ENCODE results near the gene RBMS3. TPM values are rescaled to one million over a fixed set of nuclear protein-coding genes. Genes with fewer than 3 reads are reported as not detected.

Gene RBMS3
- total and polyA plus RNA-seq, 5 donors from 2014 or later: 5.2 to 18.8 (median 8.5) TPM

GRCh38 chr3:29481969-29482767 is 201.3 kb downstream of the RBMS3 start:
- peaks cover 5% of the 10 kb centered on the region for H3K36me3 Mint-ChIP-seq
- no peaks in the 10 kb centered on the region for H3K9me3 ChIP-seq (ENCODE audit: control insufficient read depth in 2 of 2, low read length in 2 of 2)
- ATAC-seq (ENCODE audit: low read depth in 2 of 2): no peak
- H3K36me3 ChIP-seq (ENCODE audit: control insufficient read depth, insufficient read depth, low read length): no peaks in the 10 kb centered on the region
- peaks cover 0 to 5% (median 0%) of the 10 kb centered on the region in 4 donors for H3K4me1 Mint-ChIP-seq
- no peak overlapping the region for H3K4me3 Mint-ChIP-seq
- H3K4me1 ChIP-seq (ENCODE audit: control insufficient read depth, insufficient read depth, low read length, poor library complexity, severe bottlenecking): no peaks in the 10 kb centered on the region
- H3K9me3 Mint-ChIP-seq: peaks cover 0 to 3% (median 0%) of the 10 kb centered on the region in 7 donors
- H3K27ac ChIP-seq (ENCODE audit: insufficient read depth, low read length, poor library complexity, severe bottlenecking): no peak overlapping the region
- H3K4me3 ChIP-seq (ENCODE audit: low read depth, low read length): no peak overlapping the region
- no peak for DNase-seq
- no peaks in the 10 kb centered on the region for H3K27me3 Mint-ChIP-seq
- H3K27ac Mint-ChIP-seq: no peak overlapping the region
- no peaks in the 10 kb centered on the region for H3K27me3 ChIP-seq (ENCODE audit: control insufficient read depth, insufficient read depth, low read length)

GRCh38 chr3:29484633-29485032 is 203.8 kb downstream of the RBMS3 start:
- peaks cover 0 to 5% (median 0%) of the 10 kb centered on the region in 4 donors for H3K4me1 Mint-ChIP-seq
- peaks cover 10% of the 10 kb centered on the region for H3K36me3 Mint-ChIP-seq
- H3K27ac Mint-ChIP-seq: no peak overlapping the region
- H3K4me1 ChIP-seq (ENCODE audit: control insufficient read depth, insufficient read depth, low read length, poor library complexity, severe bottlenecking): no peaks in the 10 kb centered on the region
- H3K9me3 Mint-ChIP-seq: peaks cover 0 to 6% (median 2%) of the 10 kb centered on the region in 7 donors
- H3K4me3 Mint-ChIP-seq: no peak overlapping the region
- H3K27me3 Mint-ChIP-seq: no peaks in the 10 kb centered on the region
- no peak for DNase-seq
- no peak for ATAC-seq (ENCODE audit: low read depth in 2 of 2)
- H3K36me3 ChIP-seq (ENCODE audit: control insufficient read depth, insufficient read depth, low read length): no peaks in the 10 kb centered on the region
- H3K9me3 ChIP-seq (ENCODE audit: control insufficient read depth in 2 of 2, low read length in 2 of 2): no peaks in the 10 kb centered on the region
- H3K27ac ChIP-seq (ENCODE audit: insufficient read depth, low read length, poor library complexity, severe bottlenecking): no peak overlapping the region
- H3K27me3 ChIP-seq (ENCODE audit: control insufficient read depth, insufficient read depth, low read length): no peaks in the 10 kb centered on the region
- H3K4me3 ChIP-seq (ENCODE audit: low read depth, low read length): no peak overlapping the region

GRCh38 chr3:29486096-29486495 is 205.2 kb downstream of the RBMS3 start:
- no peaks in the 10 kb centered on the region for H3K27me3 ChIP-seq (ENCODE audit: control insufficient read depth, insufficient read depth, low read length)
- Mint-ChIP-seq H3K27ac (no peak overlapping the region), H3K4me1 (peaks cover 0 to 5% (median 0%) of the 10 kb centered on the region in 4 donors), H3K36me3 (peaks cover 14% of the 10 kb centered on the region), H3K27me3 (no peaks in the 10 kb centered on the region), H3K9me3 (peaks cover 0 to 10% (median 4%) of the 10 kb centered on the region in 7 donors), H3K4me3 (no peak overlapping the region)
- no peaks in the 10 kb centered on the region for H3K9me3 ChIP-seq (ENCODE audit: control insufficient read depth in 2 of 2, low read length in 2 of 2)
- DNase-seq (no peak), ATAC-seq (ENCODE audit: low read depth in 2 of 2) (no peak)
- no peaks in the 10 kb centered on the region for H3K4me1 ChIP-seq (ENCODE audit: control insufficient read depth, insufficient read depth, low read length, poor library complexity, severe bottlenecking)
- H3K4me3 ChIP-seq (ENCODE audit: low read depth, low read length): no peak overlapping the region
- H3K36me3 ChIP-seq (ENCODE audit: control insufficient read depth, insufficient read depth, low read length): no peaks in the 10 kb centered on the region
- H3K27ac ChIP-seq (ENCODE audit: insufficient read depth, low read length, poor library complexity, severe bottlenecking): no peak overlapping the region

DNA sequence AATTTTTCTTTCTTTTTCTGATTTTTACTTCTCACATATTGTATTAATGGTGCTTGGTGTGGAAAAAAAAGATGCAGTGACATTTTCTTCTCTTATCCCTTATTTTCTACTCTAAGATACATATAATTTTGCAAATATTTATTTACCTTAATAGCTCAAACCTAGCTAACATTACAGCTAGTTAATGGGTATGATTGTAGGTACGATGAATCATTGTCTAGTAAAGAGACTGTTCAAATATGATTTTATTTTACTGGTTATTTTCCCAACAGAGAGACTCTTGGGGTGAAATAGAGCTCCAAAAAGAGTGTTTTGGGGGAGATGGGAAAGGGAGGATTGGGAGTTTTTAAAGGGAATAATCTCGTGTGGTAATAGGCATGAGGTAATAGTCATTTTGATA is 206.0 kb downstream of the RBMS3 start:
- H3K27ac Mint-ChIP-seq: no peak overlapping the region
- Histone ChIP-seq H3K4me1 (ENCODE audit: control insufficient read depth, insufficient read depth, low read length, poor library complexity, severe bottlenecking) (no peaks in the 10 kb centered on the region), H3K9me3 (ENCODE audit: control insufficient read depth in 2 of 2, low read length in 2 of 2) (no peaks in the 10 kb centered on the region), H3K36me3 (ENCODE audit: control insufficient read depth, insufficient read depth, low read length) (no peaks in the 10 kb centered on the region), H3K4me3 (ENCODE audit: low read depth, low read length) (no peak overlapping the region), H3K27ac (ENCODE audit: insufficient read depth, low read length, poor library complexity, severe bottlenecking) (no peak overlapping the region), H3K27me3 (ENCODE audit: control insufficient read depth, insufficient read depth, low read length) (no peaks in the 10 kb centered on the region)
- no peak overlapping the region for H3K4me3 Mint-ChIP-seq
- peaks cover 0 to 10% (median 4%) of the 10 kb centered on the region in 7 donors for H3K9me3 Mint-ChIP-seq
- peaks cover 9% of the 10 kb centered on the region for H3K36me3 Mint-ChIP-seq
- H3K4me1 Mint-ChIP-seq: no peaks in the 10 kb centered on the region
- DNase-seq (no peak), ATAC-seq (ENCODE audit: low read depth in 2 of 2) (no peak)
- no peaks in the 10 kb centered on the region for H3K27me3 Mint-ChIP-seq

- H3K4me3 Mint-ChIP-seq: no peak overlapping the region
- H3K27me3 ChIP-seq (ENCODE audit: control insufficient read depth, insufficient read depth, low read length): no peaks in the 10 kb centered on the region
- no peaks in the 10 kb centered on the region for H3K4me1 Mint-ChIP-seq
- ATAC-seq (ENCODE audit: low read depth in 2 of 2) (no peak), DNase-seq (no peak)
- H3K36me3 ChIP-seq (ENCODE audit: control insufficient read depth, insufficient read depth, low read length): no peaks in the 10 kb centered on the region
- no peaks in the 10 kb centered on the region for H3K9me3 ChIP-seq (ENCODE audit: control insufficient read depth in 2 of 2, low read length in 2 of 2)
- H3K9me3 Mint-ChIP-seq: peaks cover 0 to 16% (median 6%) of the 10 kb centered on the region in 7 donors
- H3K27me3 Mint-ChIP-seq: no peaks in the 10 kb centered on the region
- H3K4me3 ChIP-seq (ENCODE audit: low read depth, low read length): no peak overlapping the region
- peaks cover 9% of the 10 kb centered on the region for H3K36me3 Mint-ChIP-seq
- H3K27ac ChIP-seq (ENCODE audit: insufficient read depth, low read length, poor library complexity, severe bottlenecking): no peak overlapping the region
- H3K27ac Mint-ChIP-seq: no peak overlapping the region
- H3K4me1 ChIP-seq (ENCODE audit: control insufficient read depth, insufficient read depth, low read length, poor library complexity, severe bottlenecking): no peaks in the 10 kb centered on the region
These were observed 208.1 kb downstream of the RBMS3 start for GRCh38 chr3:29488922-29489321.

GRCh38 chr3:29493109-29493508 is 212.2 kb downstream of the RBMS3 start:
- peaks cover 9% of the 10 kb centered on the region for H3K36me3 Mint-ChIP-seq
- no peaks in the 10 kb centered on the region for H3K4me1 ChIP-seq (ENCODE audit: control insufficient read depth, insufficient read depth, low read length, poor library complexity, severe bottlenecking)
- ATAC-seq (ENCODE audit: low read depth in 2 of 2) (no peak), DNase-seq (no peak)
- H3K27me3 ChIP-seq (ENCODE audit: control insufficient read depth, insufficient read depth, low read length): no peaks in the 10 kb centered on the region
- no peak overlapping the region for H3K27ac Mint-ChIP-seq
- H3K27ac ChIP-seq (ENCODE audit: insufficient read depth, low read length, poor library complexity, severe bottlenecking): no peak overlapping the region
- H3K4me3 ChIP-seq (ENCODE audit: low read depth, low read length): no peak overlapping the region
- no peaks in the 10 kb centered on the region for H3K27me3 Mint-ChIP-seq
- no peaks in the 10 kb centered on the region for H3K9me3 ChIP-seq (ENCODE audit: control insufficient read depth in 2 of 2, low read length in 2 of 2)
- peaks cover 0 to 16% (median 6%) of the 10 kb centered on the region in 7 donors for H3K9me3 Mint-ChIP-seq
- H3K4me3 Mint-ChIP-seq: no peak overlapping the region
- peaks cover 0 to 5% (median 4%) of the 10 kb centered on the region in 4 donors for H3K4me1 Mint-ChIP-seq
- no peaks in the 10 kb centered on the region for H3K36me3 ChIP-seq (ENCODE audit: control insufficient read depth, insufficient read depth, low read length)

- no peaks in the 10 kb centered on the region for H3K27me3 Mint-ChIP-seq
- peaks cover 4% of the 10 kb centered on the region for H3K36me3 Mint-ChIP-seq
- Histone ChIP-seq H3K4me3 (ENCODE audit: low read depth, low read length) (no peak overlapping the region), H3K36me3 (ENCODE audit: control insufficient read depth, insufficient read depth, low read length) (no peaks in the 10 kb centered on the region), H3K4me1 (ENCODE audit: control insufficient read depth, insufficient read depth, low read length, poor library complexity, severe bottlenecking) (no peaks in the 10 kb centered on the region), H3K9me3 (ENCODE audit: control insufficient read depth in 2 of 2, low read length in 2 of 2) (no peaks in the 10 kb centered on the region), H3K27me3 (ENCODE audit: control insufficient read depth, insufficient read depth, low read length) (no peaks in the 10 kb centered on the region), H3K27ac (ENCODE audit: insufficient read depth, low read length, poor library complexity, severe bottlenecking) (no peak overlapping the region)
- no peak for DNase-seq
- no peak overlapping the region for H3K27ac Mint-ChIP-seq
- peaks cover 0 to 10% (median 3%) of the 10 kb centered on the region in 7 donors for H3K9me3 Mint-ChIP-seq
- H3K4me3 Mint-ChIP-seq: no peak overlapping the region
- no peak for ATAC-seq (ENCODE audit: low read depth in 2 of 2)
- peaks cover 0 to 5% (median 4%) of the 10 kb centered on the region in 4 donors for H3K4me1 Mint-ChIP-seq
These were observed 213.6 kb downstream of the RBMS3 start for GRCh38 chr3:29494305-29495036.

All from CD4-positive, CD25-positive, alpha-beta regulatory T cell (primary cell).